GM18907 (cell line): ENCODE measurements around the gene GPC5.
"Not testable (repeated sequence)": the region's sequence is repeated elsewhere in the genome, so short reads cannot be mapped to it uniquely, and the experiment has no call there.

Experiments used
- ATAC-seq: cut with Tn5 transposase; IDR thresholded peaks from one replicate; pipeline ENCODE4 v1.9.1; 2021; ENCODE audit warnings: mild to moderate bottlenecking, moderate library complexity; ENCODE audit not compliant: unreplicated experiment

Gene GPC5

GRCh38 chr13:92415781-92416180 is 1017.4 kb downstream of the GPC5 start:
- ATAC-seq = no peak

DNA sequence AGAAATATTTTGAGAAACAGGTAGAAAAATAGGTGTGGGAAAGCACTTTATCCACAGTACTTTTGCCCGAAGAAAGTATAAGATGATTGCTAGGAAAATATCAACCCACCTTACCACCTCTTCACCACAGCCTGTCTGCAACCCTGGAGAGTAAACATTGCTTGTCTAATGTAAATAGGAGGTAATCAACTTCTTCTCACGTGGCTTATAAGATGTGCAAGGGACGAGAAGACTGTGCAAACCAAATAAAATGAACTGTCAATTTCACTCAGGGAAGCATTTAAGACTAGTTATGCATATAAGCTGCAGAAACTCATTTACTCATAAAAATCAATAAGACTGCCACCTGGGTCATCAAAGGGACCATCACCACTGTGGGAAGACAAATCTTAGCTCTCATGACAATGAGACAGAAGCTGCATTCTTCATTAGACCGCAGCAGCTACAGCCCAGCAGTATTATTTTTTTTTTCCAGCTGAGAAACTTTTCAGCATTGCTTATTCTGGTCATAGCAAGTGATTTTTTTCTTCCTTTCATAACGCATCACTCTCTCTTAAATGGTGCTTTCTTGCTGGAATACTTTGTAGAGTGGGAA is 1020.5 kb downstream of the GPC5 start:
- no peak for ATAC-seq

GRCh38 chr13:92429231-92429630 is 1030.8 kb downstream of the GPC5 start:
- ATAC-seq = no peak

DNA sequence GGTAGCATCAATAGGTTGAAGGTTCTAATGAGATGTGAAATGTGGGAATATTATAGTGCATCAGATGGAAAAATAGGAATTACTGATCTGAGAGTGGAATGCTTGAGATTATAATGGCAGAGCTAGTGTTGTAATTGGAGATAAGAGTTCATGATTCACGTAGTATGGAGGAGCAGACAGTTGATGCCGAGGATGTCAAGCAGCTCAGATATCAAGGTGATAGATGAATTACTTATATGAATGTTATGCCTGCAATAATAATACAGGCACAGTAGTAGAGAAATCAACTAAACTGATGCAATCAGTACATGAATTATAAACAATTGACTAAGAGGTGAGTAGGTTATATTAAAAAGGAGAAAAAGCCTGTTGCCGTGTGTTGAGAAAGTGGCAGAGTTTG is 1035.0 kb downstream of the GPC5 start:
- no peak for ATAC-seq

DNA sequence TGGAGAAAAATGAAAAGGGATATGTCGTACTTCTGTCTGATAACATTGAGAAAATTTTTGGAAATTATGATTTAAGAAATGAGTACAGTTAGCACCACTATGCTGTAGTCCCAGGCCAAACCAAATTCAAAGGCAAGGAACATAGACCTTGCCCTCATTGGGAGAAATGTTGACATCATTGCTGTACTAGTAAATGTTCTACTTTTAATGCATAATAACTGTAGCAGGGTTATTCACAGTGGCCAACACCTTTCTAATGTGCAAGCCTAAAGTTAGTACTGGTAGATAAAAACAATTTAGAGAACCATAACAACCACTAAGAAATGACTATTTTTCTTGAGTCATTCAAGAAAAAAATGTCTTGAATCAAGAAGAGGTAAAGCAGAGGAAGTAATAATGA is 1035.5 kb downstream of the GPC5 start:
- no peak for ATAC-seq

- ATAC-seq = no peak
Observed at GRCh38 chr13:92436924-92437323, 1038.5 kb downstream of the GPC5 start.

DNA sequence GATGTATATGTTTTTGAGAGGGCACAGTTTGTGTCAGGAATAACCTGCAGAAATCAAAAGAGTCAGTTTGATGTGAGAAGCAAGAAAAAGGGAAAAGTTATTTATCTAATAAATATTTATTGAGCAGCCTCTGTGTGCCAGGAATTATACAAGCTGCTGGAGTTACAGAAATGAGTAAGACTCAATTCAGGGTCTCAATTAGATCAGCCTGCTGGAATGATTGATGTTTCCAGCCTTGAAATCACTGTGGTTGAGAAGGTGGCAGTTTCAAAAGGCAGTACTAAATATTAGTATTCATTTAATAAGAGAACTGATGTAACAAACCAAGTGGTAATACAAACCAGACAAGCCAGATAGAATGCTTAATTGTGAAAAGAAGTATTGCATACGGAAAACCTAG is 1045.8 kb downstream of the GPC5 start:
- no peak for ATAC-seq

- ATAC-seq = no peak
Observed at GRCh38 chr13:92451060-92451459, 1052.6 kb downstream of the GPC5 start.

DNA sequence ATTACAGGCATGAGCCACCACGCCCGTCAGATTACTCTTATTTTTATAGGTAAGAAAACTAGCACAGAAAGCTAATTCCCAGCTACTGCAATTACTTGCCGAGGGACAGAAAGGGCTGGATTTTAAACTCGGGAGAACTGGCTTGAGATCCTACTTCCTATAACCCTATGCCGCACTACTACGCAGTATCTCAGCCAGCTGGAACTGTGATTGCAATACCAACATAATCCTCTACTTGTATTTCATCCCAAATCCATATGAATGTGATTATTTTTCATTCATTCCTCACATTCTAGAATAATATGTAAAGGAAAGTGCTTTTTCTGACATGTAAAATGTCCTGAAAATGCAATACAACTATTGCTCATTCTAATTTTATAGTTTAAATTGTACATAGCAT is 1054.4 kb downstream of the GPC5 start:
- no peak for ATAC-seq

DNA sequence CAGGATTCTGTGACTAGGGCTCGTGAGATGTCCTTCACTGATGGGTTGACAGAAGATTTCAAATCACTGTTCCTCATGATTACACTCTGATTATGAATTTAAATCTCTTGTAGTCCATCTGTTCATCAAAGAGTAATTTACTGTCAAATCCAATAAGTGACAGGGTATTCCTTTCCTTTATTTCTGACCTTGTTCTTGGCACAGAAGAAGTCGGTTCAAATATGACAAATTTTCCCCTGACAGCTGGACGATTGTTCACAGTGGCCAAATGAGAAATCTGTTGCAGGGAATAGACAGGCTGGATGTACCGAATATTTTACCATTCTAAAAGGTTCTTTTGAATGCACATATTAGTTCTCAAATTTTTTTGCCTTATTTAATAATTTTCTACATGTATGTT is 1060.9 kb downstream of the GPC5 start:
- no peak for ATAC-seq

DNA sequence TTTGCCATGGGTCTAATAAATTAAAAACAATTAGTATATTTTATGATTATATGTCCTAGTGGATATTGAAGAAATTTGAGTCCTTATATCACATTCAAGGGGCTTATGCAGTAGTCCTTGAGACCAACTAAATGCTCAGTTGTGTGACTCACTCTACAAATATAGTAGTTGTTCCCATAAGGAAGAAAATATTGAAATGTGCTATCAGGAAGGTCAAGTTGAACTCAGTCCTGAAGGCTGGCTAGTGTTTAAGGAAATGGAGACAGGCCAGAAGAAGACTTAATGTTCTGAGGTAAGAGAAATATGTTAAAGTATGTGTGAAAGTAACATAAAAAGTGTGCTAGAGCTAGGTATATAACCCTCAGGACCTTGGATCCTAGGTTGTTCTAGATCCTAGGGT is 1062.1 kb downstream of the GPC5 start:
- no peak for ATAC-seq

GRCh38 chr13:92461402-92461801 is 1063.0 kb downstream of the GPC5 start:
- ATAC-seq = no peak

DNA sequence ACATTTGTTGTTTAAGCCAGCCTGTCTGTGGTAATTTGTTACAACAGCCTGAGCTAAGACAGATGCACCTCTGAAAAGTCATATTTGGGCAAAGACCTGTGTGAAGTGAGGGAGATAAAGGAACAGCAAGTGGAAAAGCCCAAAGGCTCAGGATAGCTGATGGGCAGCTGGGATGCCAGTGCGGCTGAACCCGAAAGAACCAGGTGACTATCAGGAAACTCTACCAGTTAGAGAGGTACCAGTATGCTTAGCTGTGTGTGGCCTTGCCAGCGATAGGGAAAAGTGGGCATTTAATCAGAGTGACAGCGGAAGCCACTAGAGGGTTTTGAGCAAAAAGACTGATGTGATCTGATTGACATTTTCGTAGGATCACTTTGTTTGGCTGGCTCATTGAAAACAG is 1063.4 kb downstream of the GPC5 start:
- ATAC-seq = no peak

DNA sequence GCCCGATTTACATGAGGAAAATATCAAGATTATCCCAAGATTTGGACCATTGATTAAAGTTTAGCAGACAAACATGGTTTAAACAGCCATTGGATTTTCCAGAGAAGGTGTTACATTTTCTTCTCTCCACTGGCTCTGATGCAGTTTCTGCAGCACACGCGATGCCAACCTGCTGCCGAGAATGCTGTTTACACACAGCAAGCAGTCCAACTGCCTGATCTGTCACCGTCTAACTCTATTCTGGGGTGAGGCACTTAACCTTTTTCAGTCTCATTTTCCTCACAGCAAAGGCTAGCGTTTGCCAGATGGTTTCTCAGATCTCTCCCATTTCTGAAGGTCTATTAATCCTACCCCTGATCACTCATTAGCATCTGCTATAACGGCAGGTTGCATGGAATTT is 1064.7 kb downstream of the GPC5 start:
- no peak for ATAC-seq

DNA sequence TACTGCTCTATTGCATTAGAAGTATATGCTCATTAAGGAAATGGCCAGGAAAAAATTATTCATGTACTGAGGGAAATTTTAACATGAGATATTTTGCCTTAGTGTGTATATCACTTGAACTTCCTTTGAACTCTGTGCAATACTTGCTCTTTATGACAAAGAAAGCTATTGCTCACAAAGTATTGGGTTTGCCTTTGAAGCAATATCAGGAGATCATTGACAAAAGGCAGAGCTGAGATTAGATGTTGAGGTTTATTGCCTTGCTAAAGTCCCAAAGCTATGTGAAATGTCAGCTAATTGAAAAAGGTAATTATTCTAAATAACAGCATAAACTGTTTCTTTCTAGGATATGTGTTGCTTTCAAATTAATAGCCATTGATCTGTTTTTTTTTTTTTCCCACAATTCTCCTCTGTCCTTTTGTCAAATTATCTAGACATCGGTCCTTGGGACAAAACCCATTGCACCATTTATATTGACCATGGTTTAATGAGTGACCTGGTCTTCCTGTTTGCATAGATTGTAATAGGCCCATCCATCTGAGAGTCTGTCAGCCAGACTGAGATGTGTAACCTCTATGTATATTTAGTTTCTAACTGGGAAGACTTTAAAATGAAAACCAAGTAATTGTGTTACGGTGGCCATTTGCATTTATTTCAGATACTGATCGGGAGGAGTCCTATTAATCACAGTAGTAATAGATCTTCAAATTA is 1075.5 kb downstream of the GPC5 start:
- no peak for ATAC-seq

DNA sequence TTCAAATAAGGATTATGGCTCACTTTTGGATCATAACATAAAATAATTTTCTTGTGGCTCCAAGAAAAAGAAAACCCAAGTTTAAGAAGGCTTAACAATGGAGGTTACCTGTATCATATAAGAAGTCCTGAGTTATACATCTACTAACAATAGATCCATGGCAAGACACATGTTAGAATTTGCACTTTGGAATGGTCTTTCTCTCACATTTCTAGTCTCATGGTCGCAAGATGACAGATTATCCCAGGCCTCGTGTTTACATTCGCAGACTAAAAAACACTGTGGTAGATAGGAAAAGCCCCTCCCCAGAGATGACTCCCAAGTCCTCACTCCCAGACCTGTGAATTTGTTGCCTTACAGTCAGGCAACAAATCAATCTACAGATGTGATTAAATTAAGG is 1082.0 kb downstream of the GPC5 start:
- no peak for ATAC-seq

GRCh38 chr13:92482790-92483189 is 1084.4 kb downstream of the GPC5 start:
- not testable (repeated sequence) for ATAC-seq

GRCh38 chr13:92483894-92484293 is 1085.5 kb downstream of the GPC5 start:
- no peak for ATAC-seq

DNA sequence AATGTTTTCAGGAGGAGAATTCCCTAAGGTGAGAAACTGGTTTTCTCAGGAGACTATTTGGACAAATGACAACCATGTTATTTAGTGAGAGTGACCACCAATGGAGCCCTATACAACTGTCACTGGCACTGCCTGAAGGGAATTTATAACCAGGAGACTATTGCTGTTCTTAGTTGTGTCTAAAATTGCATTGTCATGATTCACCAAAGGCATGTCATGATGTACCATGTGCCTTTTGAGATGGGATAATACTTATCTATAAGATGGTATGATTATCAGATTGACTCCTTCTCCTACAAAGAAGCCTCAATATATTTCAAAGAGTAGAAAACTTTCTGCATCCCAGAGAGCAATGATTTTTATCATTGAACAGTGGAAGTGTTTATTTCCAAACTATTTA is 1088.8 kb downstream of the GPC5 start:
- no peak for ATAC-seq

DNA sequence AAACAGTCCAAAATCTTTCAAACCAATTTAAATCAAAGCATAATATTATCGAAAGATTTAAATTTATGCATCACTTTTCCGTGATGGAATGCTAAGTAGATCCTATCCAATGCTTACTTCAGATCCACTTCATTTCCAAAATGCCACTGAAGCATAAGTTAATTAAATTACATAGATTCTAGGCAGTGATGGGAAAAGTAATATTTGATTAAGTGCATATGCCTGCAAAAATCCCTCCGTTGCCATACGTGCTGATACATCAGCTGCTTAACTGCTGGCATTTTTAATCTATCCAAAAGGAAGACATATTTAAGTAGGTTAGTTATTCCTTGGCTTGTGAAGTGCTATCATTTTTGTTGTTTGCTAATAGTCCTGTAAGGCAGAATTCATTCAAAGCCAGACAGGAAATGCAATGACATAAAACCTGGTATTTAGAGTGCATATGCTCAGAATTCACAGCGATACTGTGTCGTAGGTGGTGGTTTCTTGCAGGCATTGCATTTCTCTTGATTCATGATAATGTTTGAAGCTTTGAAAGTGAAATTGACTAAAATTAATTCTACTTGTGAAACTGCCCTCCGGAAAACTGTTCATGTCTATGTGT is 1089.9 kb downstream of the GPC5 start:
- ATAC-seq = no peak

- ATAC-seq = no peak
Observed at GRCh38 chr13:92491839-92492238, 1093.4 kb downstream of the GPC5 start.

- ATAC-seq = no peak
Observed at GRCh38 chr13:92494915-92495314, 1096.5 kb downstream of the GPC5 start.

DNA sequence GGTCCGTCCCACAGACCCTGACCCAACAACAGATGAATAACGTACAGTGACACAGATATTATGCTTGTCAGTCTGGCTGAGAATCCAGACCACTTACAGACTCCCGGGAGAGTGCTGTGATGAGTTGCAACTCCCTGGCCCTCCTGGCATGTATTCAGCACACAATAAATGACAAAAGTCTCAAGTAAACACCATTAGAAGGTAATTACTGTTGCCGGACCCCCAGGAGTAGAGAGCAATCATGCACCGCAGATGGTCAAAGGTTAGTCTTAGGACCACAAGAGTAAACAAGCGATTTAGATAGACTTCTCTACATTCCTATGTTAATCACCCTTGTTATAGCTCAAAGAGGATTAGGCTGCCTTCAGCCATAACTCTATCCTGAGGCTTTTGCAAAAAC is 1101.8 kb downstream of the GPC5 start:
- no peak for ATAC-seq
